ENCODE results near the gene SREBF1.

- no peak for TF ChIP-seq ELF4 (IDR thresholded peaks at IDR 0.05)
- TF ChIP-seq SP1 (IDR thresholded peaks at IDR 0.05): no peak
- no peak for TF ChIP-seq FOXK2 (IDR thresholded peaks at IDR 0.05)
- TF ChIP-seq BHLHE40 (IDR thresholded peaks at IDR 0.05; ENCODE audit: borderline replicate concordance): no peak
- no peak for TF ChIP-seq SUZ12 (IDR thresholded peaks at IDR 0.05)
- no peak for TF ChIP-seq NFRKB (IDR thresholded peaks at IDR 0.05)
- TF ChIP-seq PKNOX1 (IDR thresholded peaks at IDR 0.05): no peak
- no peak for TF ChIP-seq LEF1 (IDR thresholded peaks at IDR 0.05; ENCODE audit: borderline replicate concordance)
- TF ChIP-seq FOXA1 (IDR thresholded peaks at IDR 0.05): no peak
- no peak for TF ChIP-seq ZNF384 (IDR thresholded peaks at IDR 0.05)
- no peak for TF ChIP-seq FOXM1 (IDR thresholded peaks at IDR 0.05; ENCODE audit: borderline replicate concordance)
These were observed 68.2 kb downstream of the SREBF1 start for GRCh38 chr17:17768424-17769088.
